Activated CD4-positive, alpha-beta T cell treated with anti-CD3 and anti-CD28 coated beads, Interleukin-2, amount 10 ng/mL, durations not matched to agents 24 days and 14 days (primary cell): ENCODE data around the gene GMPR2. TPM values are rescaled to one million over a fixed set of nuclear protein-coding genes. Genes with fewer than 3 reads are reported as not detected.
"Not testable (repeated sequence)": the region's sequence is repeated elsewhere in the genome, so short reads cannot be mapped to it uniquely, and the experiment has no call there.

Experiments
- DNase-seq: peaks from one replicate; pipeline ENCODE4 v3.0.0; 2022
- H3K27ac Mint-ChIP-seq: one replicate; pipeline ENCODE4 v1.8.0; 2022; ENCODE audit warnings: mild to moderate bottlenecking, mixed read lengths
- H3K27me3 Mint-ChIP-seq: one replicate; pipeline ENCODE4 v1.8.0; 2022; ENCODE audit warnings: mixed read lengths
- H3K36me3 Mint-ChIP-seq: one replicate; pipeline ENCODE4 v1.8.0; 2022; ENCODE audit warnings: low read depth, mild to moderate bottlenecking, mixed read lengths
- H3K4me1 Mint-ChIP-seq: one replicate; pipeline ENCODE4 v1.8.0; 2021; ENCODE audit warnings: mixed read lengths
- H3K4me3 Mint-ChIP-seq: one replicate; pipeline ENCODE4 v1.8.0; 2022; ENCODE audit warnings: mild to moderate bottlenecking, moderate library complexity, mixed read lengths
- H3K9me3 Mint-ChIP-seq: one replicate; pipeline ENCODE4 v1.8.0; 2021; ENCODE audit warnings: mixed read lengths
- intact Hi-C: fragments of 100-400 bp; cut with micrococcal nuclease; formaldehyde crosslinking; loops from one replicate; pipeline ENCODE4 v1.15.1; 2023
- total RNA-seq: library from RNA; stranded (reverse); gene quantifications from 2 replicates; pipeline ENCODE4 v1.2.3, GENCODE V29; 2022

Gene GMPR2
- total RNA-seq, 1 donor from 2014 or later: 32.4 TPM

- no peak overlapping the region for H3K4me3 Mint-ChIP-seq
- intact Hi-C loops: no loop called here
- H3K27me3 Mint-ChIP-seq: no peaks in the 10 kb centered on the region
- H3K9me3 Mint-ChIP-seq: peaks cover 5% of the 10 kb centered on the region
- peaks cover 32% of the 10 kb centered on the region for H3K4me1 Mint-ChIP-seq
- DNase-seq: no peak
- H3K27ac Mint-ChIP-seq: no peak overlapping the region
- H3K36me3 Mint-ChIP-seq: peaks cover 73% of the 10 kb centered on the region
Measured at GRCh38 chr14:24207625-24208024, 25.1 kb upstream of the GMPR2 start.

- Mint-ChIP-seq H3K36me3 (peaks cover 61% of the 10 kb centered on the region), H3K27ac (peak overlapping the region; percentile 96), H3K4me1 (peaks cover 51% of the 10 kb centered on the region), H3K9me3 (no peaks in the 10 kb centered on the region), H3K27me3 (peaks cover 2% of the 10 kb centered on the region), H3K4me3 (peak overlapping the region; percentile 93)
- no peak for DNase-seq
- intact Hi-C loops: no loop called here
Measured at GRCh38 chr14:24211311-24211710, 21.4 kb upstream of the GMPR2 start.

- intact Hi-C loops: loop anchor here (1.0 kb wide), 9 partner anchors 18 to 99 kb away; partner anchors contain the start of genes DCAF11, DHRS1, EMC9 and GMPR2
- H3K27ac Mint-ChIP-seq: peak within 1 kb of the TSS; percentile 96
- H3K9me3 Mint-ChIP-seq: no peaks in the 10 kb centered on the region
- peaks cover 49% of the 10 kb centered on the region for H3K4me1 Mint-ChIP-seq
- peaks cover 2% of the 10 kb centered on the region for H3K27me3 Mint-ChIP-seq
- peak; percentile 99 for DNase-seq
- peaks cover 53% of the 10 kb centered on the region for H3K36me3 Mint-ChIP-seq
- peak within 1 kb of the TSS; percentile 93 for H3K4me3 Mint-ChIP-seq
Measured at GRCh38 chr14:24212924-24213865, 19.5 kb upstream of the GMPR2 start, which contains the start of gene CHMP4A. Gene CHMP4A, minus strand, starts transcription at chr14:24213488. Its CDS starts 49 bp downstream, at chr14:24213439.

GRCh38 chr14:24213866-24214662 lies 18.7 kb upstream of the GMPR2 start:
- intact Hi-C loops: loop anchor here (1.0 kb wide), 9 partner anchors 18 to 100 kb away; partner anchors contain the start of genes DCAF11, DHRS1, EMC9 and GMPR2
- H3K4me1 Mint-ChIP-seq: peaks cover 47% of the 10 kb centered on the region
- H3K4me3 Mint-ChIP-seq: peak overlapping the region; percentile 93
- no peaks in the 10 kb centered on the region for H3K9me3 Mint-ChIP-seq
- peaks cover 50% of the 10 kb centered on the region for H3K36me3 Mint-ChIP-seq
- peaks cover 2% of the 10 kb centered on the region for H3K27me3 Mint-ChIP-seq
- H3K27ac Mint-ChIP-seq: peak overlapping the region; percentile 96
- no peak for DNase-seq

GRCh38 chr14:24215495-24216344 lies 17.0 kb upstream of the GMPR2 start, which contains the start of gene MDP1:
Gene MDP1, minus strand, starts transcription at chr14:24216066. Its CDS starts 111 bp downstream, at chr14:24215955.
- peaks cover 38% of the 10 kb centered on the region for H3K36me3 Mint-ChIP-seq
- H3K9me3 Mint-ChIP-seq: no peaks in the 10 kb centered on the region
- H3K27ac Mint-ChIP-seq: peak within 1 kb of the TSS; percentile 96
- H3K4me3 Mint-ChIP-seq: peak within 1 kb of the TSS; percentile 93
- H3K4me1 Mint-ChIP-seq: peaks cover 43% of the 10 kb centered on the region
- intact Hi-C loops: loop anchor here (2.0 kb wide), 1 partner anchor 81 kb away; no protein-coding TSS in a partner anchor
- peaks cover 2% of the 10 kb centered on the region for H3K27me3 Mint-ChIP-seq
- DNase-seq: peak; percentile 96

- Mint-ChIP-seq H3K4me3 (peak overlapping the region; percentile 93), H3K4me1 (peaks cover 43% of the 10 kb centered on the region), H3K27me3 (peaks cover 2% of the 10 kb centered on the region), H3K27ac (peak overlapping the region; percentile 96), H3K36me3 (peaks cover 33% of the 10 kb centered on the region), H3K9me3 (no peaks in the 10 kb centered on the region)
- intact Hi-C loops: loop anchor here (2.0 kb wide), 1 partner anchor 80 kb away; no protein-coding TSS in a partner anchor
- DNase-seq: no peak
Measured at GRCh38 chr14:24216345-24216699, 16.4 kb upstream of the GMPR2 start.

- Mint-ChIP-seq H3K36me3 (peaks cover 28% of the 10 kb centered on the region), H3K27ac (peak overlapping the region; percentile 96), H3K4me1 (peaks cover 37% of the 10 kb centered on the region)
- intact Hi-C loops: loop anchor here (2.0 kb wide), 1 partner anchor 80 kb away; no protein-coding TSS in a partner anchor
- not testable (repeated sequence) for H3K27me3 Mint-ChIP-seq, H3K9me3 Mint-ChIP-seq, H3K4me3 Mint-ChIP-seq, DNase-seq
Measured at GRCh38 chr14:24216876-24217275, 15.9 kb upstream of the GMPR2 start.

GRCh38 chr14:24219080-24219479 lies 13.6 kb upstream of the GMPR2 start:
- peaks cover 21% of the 10 kb centered on the region for H3K4me1 Mint-ChIP-seq
- H3K27me3 Mint-ChIP-seq: no peaks in the 10 kb centered on the region
- intact Hi-C loops: no loop called here
- no peak overlapping the region for H3K27ac Mint-ChIP-seq
- H3K9me3 Mint-ChIP-seq: no peaks in the 10 kb centered on the region
- H3K36me3 Mint-ChIP-seq: peaks cover 19% of the 10 kb centered on the region
- no peak for DNase-seq
- H3K4me3 Mint-ChIP-seq: no peak overlapping the region

GRCh38 chr14:24219521-24219920 lies 13.2 kb upstream of the GMPR2 start:
- Mint-ChIP-seq H3K36me3 (peaks cover 17% of the 10 kb centered on the region), H3K9me3 (no peaks in the 10 kb centered on the region), H3K4me1 (peaks cover 18% of the 10 kb centered on the region), H3K27ac (no peak overlapping the region), H3K27me3 (no peaks in the 10 kb centered on the region), H3K4me3 (no peak overlapping the region)
- intact Hi-C loops: no loop called here
- DNase-seq: no peak

GRCh38 chr14:24222987-24223386 lies 9.7 kb upstream of the GMPR2 start:
- not testable (repeated sequence) for H3K27ac Mint-ChIP-seq

GRCh38 chr14:24224618-24225071 lies 8.1 kb upstream of the GMPR2 start:
- H3K27ac Mint-ChIP-seq: no peak overlapping the region
- no peak for DNase-seq
- H3K9me3 Mint-ChIP-seq: no peaks in the 10 kb centered on the region
- intact Hi-C loops: no loop called here
- H3K4me1 Mint-ChIP-seq: peaks cover 14% of the 10 kb centered on the region
- no peak overlapping the region for H3K4me3 Mint-ChIP-seq
- H3K27me3 Mint-ChIP-seq: no peaks in the 10 kb centered on the region
- peaks cover 18% of the 10 kb centered on the region for H3K36me3 Mint-ChIP-seq

More at GRCh38 chr14:24222987-24223386, 9.7 kb upstream of the GMPR2 start:
- H3K4me3 Mint-ChIP-seq, intact Hi-C loops, H3K9me3 Mint-ChIP-seq, DNase-seq, H3K27me3 Mint-ChIP-seq: not testable (repeated sequence)
- peaks cover 12% of the 10 kb centered on the region for H3K4me1 Mint-ChIP-seq
- peaks cover 18% of the 10 kb centered on the region for H3K36me3 Mint-ChIP-seq

GRCh38 chr14:24226473-24226872 lies 6.3 kb upstream of the GMPR2 start:
- Mint-ChIP-seq H3K4me3 (no peak overlapping the region), H3K36me3 (peaks cover 18% of the 10 kb centered on the region), H3K27ac (no peak overlapping the region), H3K27me3 (no peaks in the 10 kb centered on the region), H3K4me1 (peaks cover 21% of the 10 kb centered on the region), H3K9me3 (no peaks in the 10 kb centered on the region)
- no peak for DNase-seq
- intact Hi-C loops: no loop called here

GRCh38 chr14:24228902-24229301 lies 3.8 kb upstream of the GMPR2 start:
- DNase-seq: no peak
- intact Hi-C loops: no loop called here
- H3K4me1 Mint-ChIP-seq: peaks cover 29% of the 10 kb centered on the region
- no peak overlapping the region for H3K4me3 Mint-ChIP-seq
- no peaks in the 10 kb centered on the region for H3K27me3 Mint-ChIP-seq
- no peaks in the 10 kb centered on the region for H3K9me3 Mint-ChIP-seq
- no peak overlapping the region for H3K27ac Mint-ChIP-seq
- H3K36me3 Mint-ChIP-seq: peaks cover 20% of the 10 kb centered on the region
